ENCODE data around the gene SASH1. TPM values are rescaled to one million over a fixed set of nuclear protein-coding genes. Genes with fewer than 3 reads are reported as not detected.

The SASH1 gene
- total RNA-seq, 1 donor from 2014 or later = 15.5 TPM

DNA sequence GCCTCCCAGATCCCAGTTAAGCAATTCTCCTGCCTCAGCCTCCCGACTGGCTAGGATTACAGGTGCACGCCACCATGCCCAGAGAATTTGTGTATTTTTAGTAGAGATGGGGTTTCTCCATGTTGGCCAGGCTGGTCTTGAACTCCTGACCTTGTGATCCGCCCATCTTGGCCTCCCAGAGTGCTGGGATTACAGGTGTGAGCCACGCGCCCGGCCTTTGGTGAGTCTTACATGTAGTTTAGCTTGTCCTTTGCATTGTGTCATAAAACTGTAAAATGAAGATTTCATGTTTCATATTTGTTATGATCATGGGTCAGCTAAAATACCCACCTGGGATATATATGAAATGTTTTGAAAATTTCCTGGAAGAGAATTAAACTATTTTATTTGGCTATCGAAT is 183.5 kb downstream of the SASH1 start:
- H3K9ac ChIP-seq (ENCODE audit: low read length) = no peak overlapping the region
- peaks cover 12% of the 10 kb centered on the region for H3K36me3 Mint-ChIP-seq (ENCODE audit: low read depth, unreplicated experiment)
- no peaks in the 10 kb centered on the region for H3K27me3 ChIP-seq (ENCODE audit: insufficient read depth, low read length)
- no peak overlapping the region for H3K4me3 Mint-ChIP-seq (ENCODE audit: unreplicated experiment)
- H3K27ac ChIP-seq (ENCODE audit: low read depth, low read length) = peak overlapping the region; percentile 99
- no peaks in the 10 kb centered on the region for H3K9me3 Mint-ChIP-seq (ENCODE audit: unreplicated experiment)
- peaks cover 52% of the 10 kb centered on the region for H3K4me1 Mint-ChIP-seq (ENCODE audit: low read depth, unreplicated experiment)
- H3K4me3 ChIP-seq (ENCODE audit: insufficient read depth, low read depth, low read length) = no peak overlapping the region
- no peaks in the 10 kb centered on the region for H3K9me3 ChIP-seq (ENCODE audit: insufficient read depth, low read depth, low read length)
- no peak for FAIRE-seq
- H2AFZ ChIP-seq (ENCODE audit: low read depth, low read length) = no peak overlapping the region
- H3K36me3 ChIP-seq (ENCODE audit: insufficient read depth, low read length) = peaks cover 4% of the 10 kb centered on the region
- no peaks in the 10 kb centered on the region for H3K27me3 Mint-ChIP-seq (ENCODE audit: low read depth, unreplicated experiment)
- no peaks in the 10 kb centered on the region for H4K20me1 ChIP-seq (ENCODE audit: insufficient read depth, low read length)
- H3K79me2 ChIP-seq (ENCODE audit: insufficient read depth, low read length) = no peaks in the 10 kb centered on the region
- no peak overlapping the region for H3K27ac Mint-ChIP-seq (ENCODE audit: unreplicated experiment)
- H3K4me1 ChIP-seq (ENCODE audit: insufficient read depth, low read length) = peaks cover 64% of the 10 kb centered on the region
- TF ChIP-seq, protein P1, sequence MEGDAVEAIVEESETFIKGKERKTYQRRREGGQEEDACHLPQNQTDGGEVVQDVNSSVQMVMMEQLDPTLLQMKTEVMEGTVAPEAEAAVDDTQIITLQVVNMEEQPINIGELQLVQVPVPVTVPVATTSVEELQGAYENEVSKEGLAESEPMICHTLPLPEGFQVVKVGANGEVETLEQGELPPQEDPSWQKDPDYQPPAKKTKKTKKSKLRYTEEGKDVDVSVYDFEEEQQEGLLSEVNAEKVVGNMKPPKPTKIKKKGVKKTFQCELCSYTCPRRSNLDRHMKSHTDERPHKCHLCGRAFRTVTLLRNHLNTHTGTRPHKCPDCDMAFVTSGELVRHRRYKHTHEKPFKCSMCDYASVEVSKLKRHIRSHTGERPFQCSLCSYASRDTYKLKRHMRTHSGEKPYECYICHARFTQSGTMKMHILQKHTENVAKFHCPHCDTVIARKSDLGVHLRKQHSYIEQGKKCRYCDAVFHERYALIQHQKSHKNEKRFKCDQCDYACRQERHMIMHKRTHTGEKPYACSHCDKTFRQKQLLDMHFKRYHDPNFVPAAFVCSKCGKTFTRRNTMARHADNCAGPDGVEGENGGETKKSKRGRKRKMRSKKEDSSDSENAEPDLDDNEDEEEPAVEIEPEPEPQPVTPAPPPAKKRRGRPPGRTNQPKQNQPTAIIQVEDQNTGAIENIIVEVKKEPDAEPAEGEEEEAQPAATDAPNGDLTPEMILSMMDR (IDR thresholded peaks at IDR 0.05; ENCODE audit: insufficient read depth, low read depth, low read length) = no peak
- no peak for TF ChIP-seq EZH2 (IDR thresholded peaks at IDR 0.05; ENCODE audit: insufficient read depth, low read length)
- no peak overlapping the region for H3K4me2 ChIP-seq (ENCODE audit: low read length)
- no peak for DNase-seq (ENCODE audit: low read depth)

GRCh38 chr6:148528292-148528691 is 185.7 kb downstream of the SASH1 start:
- H3K79me2 ChIP-seq (ENCODE audit: insufficient read depth, low read length) = no peaks in the 10 kb centered on the region
- DNase-seq (ENCODE audit: low read depth) (no peak), FAIRE-seq (no peak)
- no peak overlapping the region for H3K4me3 ChIP-seq (ENCODE audit: insufficient read depth, low read depth, low read length)
- no peak overlapping the region for H3K27ac Mint-ChIP-seq (ENCODE audit: unreplicated experiment)
- peak overlapping the region; percentile 31 for H3K27ac ChIP-seq (ENCODE audit: low read depth, low read length)
- H3K9me3 ChIP-seq (ENCODE audit: insufficient read depth, low read depth, low read length) = no peaks in the 10 kb centered on the region
- H4K20me1 ChIP-seq (ENCODE audit: insufficient read depth, low read length) = no peaks in the 10 kb centered on the region
- no peaks in the 10 kb centered on the region for H3K27me3 Mint-ChIP-seq (ENCODE audit: low read depth, unreplicated experiment)
- TF ChIP-seq, protein P1 (IDR thresholded peaks at IDR 0.05; ENCODE audit: insufficient read depth, low read depth, low read length) = peak; percentile 16
- TF ChIP-seq EZH2 (IDR thresholded peaks at IDR 0.05; ENCODE audit: insufficient read depth, low read length) = no peak
- no peaks in the 10 kb centered on the region for H3K9me3 Mint-ChIP-seq (ENCODE audit: unreplicated experiment)
- no peak overlapping the region for H3K4me3 Mint-ChIP-seq (ENCODE audit: unreplicated experiment)
- peaks cover 40% of the 10 kb centered on the region for H3K4me1 Mint-ChIP-seq (ENCODE audit: low read depth, unreplicated experiment)
- no peak overlapping the region for H3K4me2 ChIP-seq (ENCODE audit: low read length)
- peaks cover 9% of the 10 kb centered on the region for H3K36me3 ChIP-seq (ENCODE audit: insufficient read depth, low read length)
- no peak overlapping the region for H2AFZ ChIP-seq (ENCODE audit: low read depth, low read length)
- peaks cover 55% of the 10 kb centered on the region for H3K4me1 ChIP-seq (ENCODE audit: insufficient read depth, low read length)
- peaks cover 15% of the 10 kb centered on the region for H3K36me3 Mint-ChIP-seq (ENCODE audit: low read depth, unreplicated experiment)
- no peaks in the 10 kb centered on the region for H3K27me3 ChIP-seq (ENCODE audit: insufficient read depth, low read length)
- peak overlapping the region; percentile 15 for H3K9ac ChIP-seq (ENCODE audit: low read length)

DNA sequence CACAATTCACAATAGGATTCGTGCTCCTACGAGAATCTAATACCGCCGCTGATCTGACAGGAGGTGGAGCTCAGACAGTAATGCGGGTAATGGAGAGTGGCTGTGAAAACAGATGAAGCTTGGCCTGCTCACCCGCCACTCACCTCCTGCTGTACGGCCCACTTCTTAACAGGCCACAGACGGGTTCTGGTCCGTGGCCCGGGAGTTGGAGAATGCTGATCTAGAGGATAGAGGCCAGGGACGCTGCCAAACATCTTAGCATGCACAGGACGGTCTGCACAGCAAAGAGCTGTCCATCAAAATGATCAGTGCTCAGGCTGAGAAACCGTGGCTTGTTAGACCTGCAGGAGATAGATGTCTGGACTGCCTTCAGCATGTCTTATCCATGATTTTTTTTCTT is 186.4 kb downstream of the SASH1 start:
- H3K9me3 ChIP-seq (ENCODE audit: insufficient read depth, low read depth, low read length) = no peaks in the 10 kb centered on the region
- peaks cover 13% of the 10 kb centered on the region for H3K36me3 ChIP-seq (ENCODE audit: insufficient read depth, low read length)
- H3K4me1 ChIP-seq (ENCODE audit: insufficient read depth, low read length) = peaks cover 49% of the 10 kb centered on the region
- FAIRE-seq (no peak), DNase-seq (ENCODE audit: low read depth) (no peak)
- H3K27me3 ChIP-seq (ENCODE audit: insufficient read depth, low read length) = no peaks in the 10 kb centered on the region
- Mint-ChIP-seq H3K4me1 (ENCODE audit: low read depth, unreplicated experiment) (peaks cover 36% of the 10 kb centered on the region), H3K4me3 (ENCODE audit: unreplicated experiment) (no peak overlapping the region), H3K9me3 (ENCODE audit: unreplicated experiment) (no peaks in the 10 kb centered on the region), H3K36me3 (ENCODE audit: low read depth, unreplicated experiment) (peaks cover 16% of the 10 kb centered on the region), H3K27me3 (ENCODE audit: low read depth, unreplicated experiment) (no peaks in the 10 kb centered on the region), H3K27ac (ENCODE audit: unreplicated experiment) (no peak overlapping the region)
- H3K79me2 ChIP-seq (ENCODE audit: insufficient read depth, low read length) = no peaks in the 10 kb centered on the region
- H3K9ac ChIP-seq (ENCODE audit: low read length) = peak overlapping the region; percentile 84
- H2AFZ ChIP-seq (ENCODE audit: low read depth, low read length) = no peak overlapping the region
- H3K4me3 ChIP-seq (ENCODE audit: insufficient read depth, low read depth, low read length) = no peak overlapping the region
- no peaks in the 10 kb centered on the region for H4K20me1 ChIP-seq (ENCODE audit: insufficient read depth, low read length)
- peak overlapping the region; percentile 87 for H3K4me2 ChIP-seq (ENCODE audit: low read length)
- H3K27ac ChIP-seq (ENCODE audit: low read depth, low read length) = peak overlapping the region; percentile 94
- no peak for TF ChIP-seq EZH2 (IDR thresholded peaks at IDR 0.05; ENCODE audit: insufficient read depth, low read length)
- TF ChIP-seq, protein P1 (IDR thresholded peaks at IDR 0.05; ENCODE audit: insufficient read depth, low read depth, low read length) = no peak

Measured in astrocyte (in vitro differentiated cells and primary cell).